GM19035 (cell line): Measurements from ENCODE around the gene STAT4.

Experiments
- ATAC-seq: cut with Tn5 transposase; IDR thresholded peaks from one replicate; pipeline ENCODE4 v1.9.1; 2021; ENCODE audit not compliant: unreplicated experiment

STAT4 gene

GRCh38 chr2:191176801-191177438 lies 26.1 kb upstream of the STAT4 start:
- ATAC-seq = peak; percentile 20

- ATAC-seq = peak; percentile 70
These were observed 25.5 kb upstream of the STAT4 start for GRCh38 chr2:191176305-191176704.

GRCh38 chr2:191174442-191174841 lies 23.6 kb upstream of the STAT4 start:
- no peak for ATAC-seq

GRCh38 chr2:191173206-191173605 lies 22.4 kb upstream of the STAT4 start:
- ATAC-seq = no peak

GRCh38 chr2:191171708-191172355 lies 21.0 kb upstream of the STAT4 start:
- no peak for ATAC-seq

- no peak for ATAC-seq
These were observed 20.5 kb upstream of the STAT4 start for GRCh38 chr2:191171286-191171685.

GRCh38 chr2:191170773-191171172 lies 20.0 kb upstream of the STAT4 start:
- ATAC-seq = no peak

GRCh38 chr2:191170301-191170636 lies 19.5 kb upstream of the STAT4 start:
- ATAC-seq = no peak

GRCh38 chr2:191169456-191170300 lies 18.9 kb upstream of the STAT4 start:
- ATAC-seq = no peak

- no peak for ATAC-seq
These were observed 17.0 kb upstream of the STAT4 start for GRCh38 chr2:191167766-191168165.

- no peak for ATAC-seq
These were observed 16.1 kb upstream of the STAT4 start for GRCh38 chr2:191166756-191167445.

- ATAC-seq = no peak
These were observed 15.4 kb upstream of the STAT4 start for GRCh38 chr2:191166111-191166755.

- peak; percentile 92 for ATAC-seq
These were observed 14.4 kb upstream of the STAT4 start for GRCh38 chr2:191165176-191165643.

- no peak for ATAC-seq
These were observed 8.0 kb upstream of the STAT4 start for GRCh38 chr2:191158747-191159146.

GRCh38 chr2:191158193-191158592 lies 7.4 kb upstream of the STAT4 start:
- no peak for ATAC-seq

- no peak for ATAC-seq
These were observed 4.8 kb upstream of the STAT4 start for GRCh38 chr2:191155608-191156071.

- no peak for ATAC-seq
These were observed 2.9 kb upstream of the STAT4 start for GRCh38 chr2:191153716-191154115.

- peak; percentile 26 for ATAC-seq
These were observed 1.9 kb upstream of the STAT4 start for GRCh38 chr2:191152482-191153240.

GRCh38 chr2:191151331-191151730 lies 537 bp upstream of the STAT4 start:
- no peak for ATAC-seq

- peak; percentile 13 for ATAC-seq
These were observed 579 bp downstream of the STAT4 start for GRCh38 chr2:191150230-191150599.
